A204.1 (cell line): Measurements from ENCODE around the gene CAMKK2.
"Not testable (repeated sequence)": the region's sequence is repeated elsewhere in the genome, so short reads cannot be mapped to it uniquely, and the experiment has no call there.

Experiments
- FAIRE-seq: peaks from 2 replicates; lab custom pipeline; 2012; peaks lifted over from hg19 to GRCh38; lab: Jason Lieb, UNC

Gene CAMKK2

GRCh38 chr12:121297435-121297991 is 1.0 kb upstream of the CAMKK2 start:
- FAIRE-seq = no peak

GRCh38 chr12:121295746-121296617 is 527 bp downstream of the CAMKK2 start:
- no peak for FAIRE-seq

- no peak for FAIRE-seq
Measured at GRCh38 chr12:121295116-121295745, 1.3 kb downstream of the CAMKK2 start.

DNA sequence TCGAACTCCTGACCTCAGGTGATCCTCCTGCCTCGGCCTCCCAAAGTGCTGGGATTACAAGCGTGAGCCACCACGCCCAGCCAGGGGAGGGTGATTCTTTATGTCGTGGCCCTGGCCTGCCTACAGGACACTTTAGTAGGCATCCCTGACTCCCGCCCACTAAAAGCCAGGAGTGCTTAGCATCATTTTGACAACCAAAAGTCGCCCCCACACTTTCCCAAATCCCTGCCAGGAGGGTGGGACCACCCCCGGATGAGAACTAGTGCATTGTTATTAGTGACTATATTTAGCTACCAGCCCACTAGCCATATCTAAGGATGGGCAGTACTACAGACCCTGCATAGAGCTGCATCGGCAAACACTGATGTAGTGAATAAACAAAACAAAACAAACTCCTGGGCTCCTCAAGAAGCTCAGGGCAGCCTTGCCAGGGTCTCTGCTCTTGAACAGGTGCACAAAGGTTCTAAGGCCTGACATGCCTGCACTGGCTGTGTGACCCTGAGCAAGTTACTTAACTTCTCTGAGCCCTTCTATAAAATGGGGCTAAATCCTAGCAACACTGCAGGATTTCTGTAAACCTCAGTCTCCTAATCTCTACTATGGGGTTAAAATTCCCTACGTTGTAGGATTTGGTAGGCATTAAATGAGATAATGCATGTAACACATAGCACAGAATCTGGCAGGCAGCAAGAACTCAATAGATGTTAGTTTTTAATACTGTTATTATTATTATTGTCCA is 2.2 kb downstream of the CAMKK2 start:
- no peak for FAIRE-seq

- FAIRE-seq = no peak
Measured at GRCh38 chr12:121293603-121294002, 2.9 kb downstream of the CAMKK2 start.

DNA sequence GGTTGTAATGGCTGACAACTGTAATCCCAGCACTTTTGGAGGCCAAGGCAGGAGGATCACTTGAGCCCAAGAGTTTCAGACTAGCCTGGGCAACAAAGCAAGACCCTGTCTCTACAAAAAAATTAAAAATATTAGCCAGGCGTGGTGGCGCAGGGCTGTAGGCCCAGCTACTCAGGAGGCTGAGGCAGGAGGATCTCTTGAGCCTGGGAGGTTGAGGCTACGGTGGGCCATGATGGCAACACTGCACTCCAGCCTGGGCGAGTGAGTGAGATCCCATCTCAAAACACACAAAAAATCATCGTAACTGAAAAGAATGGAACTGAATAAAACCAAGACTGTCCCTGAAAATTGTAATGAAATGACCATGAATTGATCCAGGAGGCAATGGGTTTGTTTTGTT is 6.1 kb downstream of the CAMKK2 start:
- FAIRE-seq = no peak

DNA sequence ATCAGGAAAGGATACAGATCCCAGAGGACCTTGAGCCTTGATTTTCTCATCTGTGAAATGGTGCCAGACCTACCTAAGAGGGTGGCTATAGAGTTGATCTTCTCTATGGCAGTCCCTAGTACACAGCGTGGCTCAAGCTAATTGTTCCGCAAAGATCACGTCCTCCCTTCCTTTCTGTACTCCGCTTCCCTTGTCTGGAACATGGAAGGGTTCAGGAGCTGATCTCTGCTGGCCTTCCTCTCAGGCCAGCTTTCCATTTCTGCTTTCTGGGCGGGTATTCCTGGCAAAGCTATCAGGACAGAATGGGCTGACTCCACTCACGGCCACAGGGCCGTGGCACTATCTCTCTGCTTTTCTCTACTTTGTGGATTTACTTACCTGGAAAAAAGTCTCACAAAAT is 6.5 kb downstream of the CAMKK2 start:
- FAIRE-seq = no peak

GRCh38 chr12:121288986-121289385 is 7.5 kb downstream of the CAMKK2 start:
- FAIRE-seq = no peak

- no peak for FAIRE-seq
Measured at GRCh38 chr12:121288158-121288845, 8.2 kb downstream of the CAMKK2 start.

GRCh38 chr12:121287267-121287954 is 9.1 kb downstream of the CAMKK2 start:
- FAIRE-seq = no peak

GRCh38 chr12:121285856-121286255 is 10.7 kb downstream of the CAMKK2 start:
- FAIRE-seq = no peak

- no peak for FAIRE-seq
Measured at GRCh38 chr12:121284551-121285390, 11.7 kb downstream of the CAMKK2 start.

DNA sequence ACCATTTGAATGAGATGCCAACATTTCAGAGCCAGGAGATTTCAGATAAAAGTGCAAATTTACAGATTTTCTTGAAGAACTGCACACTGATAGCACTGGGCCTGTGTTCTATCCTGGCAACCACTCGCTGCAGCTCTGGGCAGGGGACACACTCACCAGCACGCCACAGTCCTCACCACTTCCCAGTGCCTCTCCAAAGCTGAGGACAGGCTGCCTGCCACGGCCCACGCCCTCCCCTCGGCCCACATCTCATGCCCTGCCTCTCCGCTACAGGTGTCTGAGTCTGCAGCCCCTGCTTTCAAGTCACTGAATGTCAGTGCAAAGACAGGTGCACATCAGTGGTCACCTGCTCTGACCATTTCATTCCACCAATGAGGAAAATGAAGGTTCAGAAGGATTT is 12.7 kb downstream of the CAMKK2 start:
- FAIRE-seq = no peak

GRCh38 chr12:121283388-121283787 is 13.1 kb downstream of the CAMKK2 start:
- no peak for FAIRE-seq

DNA sequence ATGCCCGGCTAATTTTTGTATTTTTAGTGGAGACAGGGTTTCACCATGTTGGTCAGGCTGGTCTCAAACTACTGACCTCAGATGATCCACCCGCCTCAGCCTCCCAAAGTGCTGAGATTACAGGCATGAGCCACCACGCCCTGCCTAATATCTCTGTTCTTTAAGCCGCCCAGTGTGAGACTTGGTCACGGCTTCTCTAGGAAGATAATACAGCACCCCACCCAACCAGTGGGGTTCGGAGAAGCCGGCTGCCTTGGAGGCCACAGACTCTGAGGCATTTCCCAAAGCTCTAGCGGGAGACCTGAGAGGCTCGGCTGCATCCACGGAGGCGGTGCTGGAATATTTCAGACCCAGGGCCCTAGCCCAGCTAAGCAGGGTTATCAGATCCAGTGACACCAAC is 13.6 kb downstream of the CAMKK2 start:
- FAIRE-seq = not testable (repeated sequence)

DNA sequence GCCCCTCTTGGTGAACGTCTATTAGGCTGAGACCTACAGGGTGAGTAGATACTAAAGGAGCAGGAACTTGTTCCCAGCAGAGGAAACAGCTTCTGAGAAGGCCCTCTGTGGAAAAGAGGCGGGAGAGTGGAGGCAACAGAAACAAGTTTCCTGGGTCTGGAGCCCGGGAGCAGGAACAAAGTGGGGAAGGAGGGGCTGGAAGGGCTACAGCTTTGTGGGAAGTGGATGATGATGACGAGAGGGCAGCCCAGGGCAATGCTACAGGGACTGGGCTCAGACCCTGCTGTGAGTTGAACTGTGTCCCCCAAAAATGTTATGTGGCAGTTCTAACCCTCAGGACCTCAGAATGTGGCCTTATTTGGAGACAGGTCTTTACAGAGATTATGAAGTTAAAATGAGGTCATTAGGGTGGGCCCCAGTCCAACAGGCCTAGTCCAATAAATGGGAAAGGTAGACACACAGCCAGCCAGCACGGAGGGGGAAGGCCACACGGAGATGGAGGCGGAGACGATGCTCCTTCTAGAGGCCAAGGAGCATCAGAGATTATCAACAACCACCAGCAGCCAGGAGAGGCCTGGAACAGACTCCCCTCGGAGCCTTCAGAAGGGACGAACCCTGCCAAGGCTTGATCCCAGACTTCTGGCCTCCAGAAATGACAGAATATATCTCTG is 14.3 kb downstream of the CAMKK2 start:
- FAIRE-seq = no peak

DNA sequence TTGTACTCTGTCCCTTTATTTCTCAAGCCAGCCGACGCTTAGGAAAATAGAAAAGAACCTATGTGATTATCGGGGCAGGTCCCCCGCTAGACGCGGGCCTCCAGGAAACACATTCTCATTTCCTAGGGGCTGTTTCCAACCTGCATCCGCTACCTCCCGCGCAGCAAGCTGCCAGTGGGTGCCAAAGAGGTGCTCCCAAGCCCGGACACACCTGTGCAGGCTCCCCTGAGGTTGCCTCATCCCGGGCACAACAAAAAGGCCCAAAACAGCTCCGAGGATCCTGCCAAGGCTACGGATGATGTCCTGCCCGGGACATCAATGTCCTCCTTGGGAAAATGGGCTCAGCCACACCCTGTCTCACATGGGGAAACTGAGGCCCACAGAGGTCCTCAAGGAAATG is 15.4 kb downstream of the CAMKK2 start:
- not testable (repeated sequence) for FAIRE-seq

DNA sequence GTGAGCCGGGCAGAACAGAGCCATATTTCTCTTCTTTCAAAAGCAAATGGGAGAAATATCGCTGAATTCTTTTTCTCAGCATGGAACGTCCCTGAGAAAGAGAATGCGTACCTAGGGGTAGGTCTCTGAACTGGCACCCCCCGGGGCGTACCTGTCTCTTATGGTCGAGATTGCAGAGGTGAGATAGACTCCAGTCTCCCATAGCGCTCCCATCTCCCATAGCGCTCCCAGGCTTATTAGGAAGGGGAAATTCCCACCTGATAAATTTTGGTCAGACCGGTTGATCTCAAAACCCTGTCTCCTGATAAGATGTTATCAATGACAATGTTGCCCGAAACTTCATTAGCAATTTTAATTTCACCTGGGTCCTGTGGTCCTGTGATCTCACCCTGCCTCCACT is 16.0 kb downstream of the CAMKK2 start:
- FAIRE-seq = not testable (repeated sequence)

DNA sequence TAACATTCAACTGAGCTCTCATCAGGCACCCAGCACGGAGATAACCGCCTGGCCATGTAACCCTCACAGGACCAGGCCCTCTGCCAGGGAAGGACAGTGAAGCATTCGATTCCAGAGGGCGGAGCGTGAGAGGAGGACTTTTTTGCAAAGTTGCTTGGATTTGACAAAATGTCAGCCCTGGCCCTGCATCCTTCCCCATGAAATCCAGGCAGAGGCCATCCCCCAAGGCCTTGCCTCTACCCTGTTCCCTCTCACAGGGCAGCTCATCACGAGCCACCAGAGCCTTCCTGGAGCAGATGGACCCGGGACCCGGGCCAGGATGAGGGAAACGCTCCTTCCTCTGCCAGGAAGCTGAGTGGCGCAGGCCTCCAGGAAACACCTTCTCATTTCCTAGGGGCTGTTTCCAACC is 17.0 kb downstream of the CAMKK2 start:
- no peak for FAIRE-seq

DNA sequence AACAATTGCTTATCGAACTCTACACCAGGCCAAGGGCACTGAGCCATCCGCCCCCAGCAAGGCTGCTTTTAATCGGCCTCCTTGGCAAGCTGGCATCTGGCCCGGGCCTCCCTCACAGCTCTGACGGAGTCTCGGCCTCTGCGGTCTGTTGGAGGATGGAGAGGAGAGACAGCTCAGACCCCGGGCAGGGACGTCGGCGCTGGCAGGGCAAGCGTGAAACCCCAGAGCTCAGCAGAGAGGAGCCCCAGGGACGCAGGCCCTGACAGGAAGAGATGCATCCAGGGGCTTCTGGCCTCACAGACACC is 17.5 kb downstream of the CAMKK2 start:
- no peak for FAIRE-seq
